ENCODE data around the gene DMXL1.

DNA sequence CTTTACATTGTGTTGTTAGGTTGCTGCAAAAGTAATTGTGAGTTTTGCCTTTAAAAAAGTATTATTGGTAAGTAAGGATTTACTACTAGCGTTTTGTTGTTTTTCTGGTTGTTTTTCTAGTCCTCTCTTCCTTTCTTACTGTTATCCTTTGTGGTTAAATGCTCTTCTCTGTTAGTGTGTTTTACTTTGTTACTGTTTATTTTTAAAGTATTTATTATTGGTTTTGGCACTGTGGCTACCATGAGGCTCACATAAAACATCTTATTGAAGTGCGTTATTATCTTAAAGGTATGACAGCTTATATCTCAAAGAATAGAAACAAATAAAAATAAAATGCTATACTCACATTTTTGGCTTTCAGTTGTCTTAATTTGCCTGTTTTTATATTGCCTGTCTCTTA is 17.6 kb downstream of the DMXL1 start:
- TF ChIP-seq, protein P1, sequence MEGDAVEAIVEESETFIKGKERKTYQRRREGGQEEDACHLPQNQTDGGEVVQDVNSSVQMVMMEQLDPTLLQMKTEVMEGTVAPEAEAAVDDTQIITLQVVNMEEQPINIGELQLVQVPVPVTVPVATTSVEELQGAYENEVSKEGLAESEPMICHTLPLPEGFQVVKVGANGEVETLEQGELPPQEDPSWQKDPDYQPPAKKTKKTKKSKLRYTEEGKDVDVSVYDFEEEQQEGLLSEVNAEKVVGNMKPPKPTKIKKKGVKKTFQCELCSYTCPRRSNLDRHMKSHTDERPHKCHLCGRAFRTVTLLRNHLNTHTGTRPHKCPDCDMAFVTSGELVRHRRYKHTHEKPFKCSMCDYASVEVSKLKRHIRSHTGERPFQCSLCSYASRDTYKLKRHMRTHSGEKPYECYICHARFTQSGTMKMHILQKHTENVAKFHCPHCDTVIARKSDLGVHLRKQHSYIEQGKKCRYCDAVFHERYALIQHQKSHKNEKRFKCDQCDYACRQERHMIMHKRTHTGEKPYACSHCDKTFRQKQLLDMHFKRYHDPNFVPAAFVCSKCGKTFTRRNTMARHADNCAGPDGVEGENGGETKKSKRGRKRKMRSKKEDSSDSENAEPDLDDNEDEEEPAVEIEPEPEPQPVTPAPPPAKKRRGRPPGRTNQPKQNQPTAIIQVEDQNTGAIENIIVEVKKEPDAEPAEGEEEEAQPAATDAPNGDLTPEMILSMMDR (IDR thresholded peaks at IDR 0.05), result no peak
- TF ChIP-seq POLR2A (IDR thresholded peaks at IDR 0.05), result no peak

Data from gastroesophageal sphincter (tissue), 3 donors.